Measurements from ENCODE around the gene CST6.

The CST6 gene

DNA sequence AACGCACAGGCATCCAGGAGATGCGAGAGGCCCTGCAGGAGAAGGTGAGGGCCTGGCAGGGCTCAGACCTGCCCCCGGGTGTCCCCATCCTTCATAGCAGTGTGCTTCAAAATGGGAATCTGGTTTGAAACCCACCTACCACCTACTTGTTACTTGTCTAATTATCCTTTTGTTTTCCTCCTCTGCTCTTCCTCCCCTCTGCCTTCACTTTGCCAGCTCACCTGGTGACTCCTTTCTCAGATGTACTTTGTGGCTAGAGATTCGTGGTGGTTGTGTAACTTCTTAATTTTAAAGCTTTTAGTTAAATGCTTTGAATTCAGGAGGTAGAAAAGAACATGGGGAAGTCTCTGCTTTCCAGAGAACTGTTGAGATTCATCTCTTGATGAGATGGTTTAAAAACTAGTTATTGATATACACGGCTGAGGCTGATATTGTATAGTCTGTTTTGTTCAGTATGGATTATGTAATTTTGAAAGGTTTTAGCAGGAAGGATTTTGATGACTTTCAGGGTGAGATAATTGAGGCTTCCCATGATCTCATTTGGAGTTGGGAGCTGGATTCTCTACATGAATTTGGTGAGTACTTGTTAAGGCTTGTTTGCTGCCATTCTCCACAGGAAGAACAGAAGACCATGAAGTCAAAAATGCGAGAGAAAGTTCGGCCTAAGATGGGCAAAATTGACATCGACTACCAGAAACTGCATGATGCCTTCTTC, 48.3 kb downstream of the CST6 start:
- Histone ChIP-seq H3K27ac (ENCODE audit: insufficient read depth, low read length, poor library complexity, severe bottlenecking) (no peak overlapping the region), H3K36me3 (ENCODE audit: control insufficient read depth, insufficient read depth, low read length) (peaks cover 97% of the 10 kb centered on the region), H3K4me1 (ENCODE audit: control insufficient read depth, insufficient read depth, low read length, poor library complexity, severe bottlenecking) (no peaks in the 10 kb centered on the region), H3K4me3 (ENCODE audit: insufficient read depth, low read depth, low read length, poor library complexity, severe bottlenecking) (no peak overlapping the region), H3K27me3 (replicated peaks; ENCODE audit: control insufficient read depth, insufficient read depth, low read length, poor library complexity, severe bottlenecking) (no peaks in the 10 kb centered on the region), H3K9me3 (ENCODE audit: control insufficient read depth, low read length) (no peaks in the 10 kb centered on the region)
- no peak for DNase-seq

- H3K9me3 ChIP-seq (ENCODE audit: control insufficient read depth, low read length), result no peaks in the 10 kb centered on the region
- no peak for DNase-seq
- H3K4me3 ChIP-seq (ENCODE audit: insufficient read depth, low read depth, low read length, poor library complexity, severe bottlenecking), result no peak overlapping the region
- no peak overlapping the region for H3K27ac ChIP-seq (ENCODE audit: insufficient read depth, low read length, poor library complexity, severe bottlenecking)
- H3K27me3 ChIP-seq (replicated peaks; ENCODE audit: control insufficient read depth, insufficient read depth, low read length, poor library complexity, severe bottlenecking), result no peaks in the 10 kb centered on the region
- H3K36me3 ChIP-seq (ENCODE audit: control insufficient read depth, insufficient read depth, low read length), result peaks cover 94% of the 10 kb centered on the region
- H3K4me1 ChIP-seq (ENCODE audit: control insufficient read depth, insufficient read depth, low read length, poor library complexity, severe bottlenecking), result no peaks in the 10 kb centered on the region
Measured at GRCh38 chr11:66061268-66061667, 49.5 kb downstream of the CST6 start.

- no peak for DNase-seq
- peaks cover 88% of the 10 kb centered on the region for H3K36me3 ChIP-seq (ENCODE audit: control insufficient read depth, insufficient read depth, low read length)
- no peak overlapping the region for H3K27ac ChIP-seq (ENCODE audit: insufficient read depth, low read length, poor library complexity, severe bottlenecking)
- H3K9me3 ChIP-seq (ENCODE audit: control insufficient read depth, low read length), result no peaks in the 10 kb centered on the region
- no peaks in the 10 kb centered on the region for H3K4me1 ChIP-seq (ENCODE audit: control insufficient read depth, insufficient read depth, low read length, poor library complexity, severe bottlenecking)
- no peak overlapping the region for H3K4me3 ChIP-seq (ENCODE audit: insufficient read depth, low read depth, low read length, poor library complexity, severe bottlenecking)
- H3K27me3 ChIP-seq (replicated peaks; ENCODE audit: control insufficient read depth, insufficient read depth, low read length, poor library complexity, severe bottlenecking), result no peaks in the 10 kb centered on the region
Measured at GRCh38 chr11:66062408-66062807, 50.6 kb downstream of the CST6 start.

All from effector memory CD4-positive, alpha-beta T cell (primary cell).